HCEC 1CT (cell line): Measurements from ENCODE around the gene TRAT1.

Experiments
- DNase-seq: peaks from one replicate; pipeline ENCODE4 v3.0.0-alpha.2; 2017

TRAT1 gene

DNA sequence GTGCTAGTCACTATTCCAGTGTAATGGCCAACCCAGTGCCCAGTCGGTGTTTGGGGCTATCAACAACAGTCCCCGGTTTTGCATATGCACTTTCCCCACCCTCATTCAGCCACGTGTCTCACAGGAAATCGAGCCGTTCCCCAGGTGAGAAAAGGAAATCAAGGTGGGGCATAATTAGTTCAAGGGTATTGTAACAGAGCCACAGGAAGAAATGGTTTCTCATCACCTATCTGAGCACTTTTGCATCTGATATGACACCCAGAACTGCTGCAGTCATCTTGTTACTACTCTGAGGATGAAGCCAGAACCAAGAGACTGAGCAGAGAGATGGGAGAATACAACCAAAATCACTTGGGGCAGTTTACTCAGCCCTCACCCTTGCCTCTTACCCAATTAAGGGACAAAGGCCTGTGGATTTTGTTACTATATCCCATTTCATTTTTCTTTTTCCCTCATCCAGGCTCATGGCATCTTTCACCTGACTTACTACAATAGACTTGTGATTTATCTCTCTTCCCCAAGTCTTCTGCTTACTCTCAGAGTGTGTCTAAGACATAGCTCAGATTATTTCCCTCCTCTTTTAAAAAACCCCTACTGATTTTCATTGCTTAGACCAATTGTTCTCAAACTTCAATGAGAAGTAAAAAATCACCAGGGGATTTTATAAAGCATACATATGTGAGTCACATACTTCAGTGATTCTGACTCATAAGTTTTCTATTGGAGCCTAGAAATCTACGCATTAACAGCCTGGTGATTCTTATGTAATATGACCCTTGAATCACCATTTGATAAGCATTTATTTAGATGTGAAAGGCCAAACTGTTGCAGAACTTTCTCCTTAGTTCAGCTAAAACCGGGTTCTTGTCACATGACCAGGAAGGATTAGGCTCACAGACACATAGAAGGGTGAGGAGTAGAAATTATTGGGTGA, 40.5 kb downstream of the TRAT1 start:
- peak; percentile 87 for DNase-seq

DNA sequence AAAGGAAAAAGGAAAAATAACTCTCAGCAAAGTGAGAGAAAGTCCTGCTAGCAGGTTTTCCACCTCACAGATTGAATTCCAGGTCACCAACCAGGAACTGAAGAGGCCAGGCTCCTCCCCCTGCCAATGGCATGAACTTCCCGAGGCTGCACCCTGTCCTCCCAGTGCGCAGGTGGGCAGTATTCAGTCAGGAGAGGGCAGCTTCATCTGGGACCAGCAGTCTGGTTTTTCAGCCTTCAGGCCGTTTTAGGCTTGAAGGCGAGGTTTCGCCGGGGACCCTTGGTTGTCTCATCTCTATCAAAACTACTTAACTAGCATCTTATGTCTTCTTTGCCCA, 41.2 kb downstream of the TRAT1 start:
- DNase-seq: no peak

DNA sequence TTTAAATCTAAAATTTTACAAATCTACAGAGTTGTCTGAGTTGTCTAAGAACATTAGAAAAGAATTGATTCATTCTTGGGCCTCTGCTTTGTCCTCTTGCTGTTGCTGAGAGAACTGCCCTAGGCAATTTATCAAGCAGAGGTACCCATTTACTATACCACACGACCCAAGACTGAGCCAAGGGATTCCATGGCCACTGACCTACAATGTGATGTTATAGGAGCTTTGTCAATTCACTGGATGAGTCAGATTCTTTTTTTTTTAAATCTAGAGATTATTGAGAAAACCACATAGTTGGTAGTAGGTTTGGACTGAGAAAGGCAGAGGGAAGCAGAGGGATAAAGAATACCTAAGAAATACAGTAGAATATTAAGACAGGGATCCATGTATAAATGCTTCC, 55.3 kb downstream of the TRAT1 start:
- DNase-seq: no peak

DNA sequence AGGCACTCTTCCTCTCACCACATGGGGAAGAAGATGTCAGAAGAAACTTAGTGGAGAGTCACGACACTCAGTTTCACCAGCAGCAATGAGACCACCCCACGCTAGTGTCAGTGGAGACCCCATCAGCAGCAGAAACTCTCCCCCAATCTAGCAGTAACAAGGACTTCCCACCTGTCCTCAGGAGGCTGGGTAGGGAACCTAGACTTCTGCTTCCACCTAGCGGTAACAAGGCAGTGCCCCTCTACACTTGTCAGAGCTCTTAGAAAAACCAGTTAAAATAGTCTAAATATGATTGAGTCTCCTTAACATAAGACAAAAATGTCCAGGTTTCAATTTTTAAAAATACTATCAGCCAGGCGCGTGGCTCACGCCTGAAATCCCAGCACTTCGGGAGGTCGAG, 57.3 kb downstream of the TRAT1 start:
- no peak for DNase-seq

DNA sequence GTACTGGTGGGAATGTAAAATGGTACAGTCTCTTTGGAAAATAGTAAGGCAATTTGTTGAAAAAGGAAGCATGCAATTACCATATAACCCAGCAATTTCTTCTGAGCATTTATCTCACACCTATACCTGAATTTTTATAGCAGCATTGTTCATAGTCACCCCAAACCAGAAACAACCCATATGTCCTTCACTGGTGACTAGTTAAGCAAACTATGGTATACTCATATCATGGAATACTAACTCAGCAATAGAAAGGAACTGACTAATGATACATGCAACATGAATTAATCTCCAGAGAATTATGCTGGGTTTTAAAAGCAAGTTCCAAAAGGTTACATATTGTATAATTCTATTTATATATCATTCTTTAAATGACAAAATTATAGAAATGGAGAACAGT, 60.2 kb downstream of the TRAT1 start:
- DNase-seq: no peak

DNA sequence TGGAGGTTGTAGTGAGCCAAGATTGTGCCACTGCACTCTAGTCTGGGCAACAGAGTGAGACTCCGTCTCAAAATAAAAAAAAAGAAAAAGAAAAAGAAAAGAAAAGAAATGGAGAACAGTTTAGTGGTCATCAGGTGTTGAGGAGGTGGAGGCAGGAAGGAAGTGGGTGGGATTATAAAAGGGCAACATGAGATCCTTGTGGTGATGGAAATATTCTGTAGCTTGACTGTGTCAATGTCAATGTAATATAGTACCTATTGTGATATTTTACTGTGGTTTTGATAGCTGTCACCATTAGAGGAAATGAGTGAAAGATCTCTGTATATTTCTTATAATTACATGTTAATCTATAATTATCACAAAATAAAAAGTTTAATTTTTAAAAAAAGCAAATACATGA, 60.8 kb downstream of the TRAT1 start:
- DNase-seq: no peak

DNA sequence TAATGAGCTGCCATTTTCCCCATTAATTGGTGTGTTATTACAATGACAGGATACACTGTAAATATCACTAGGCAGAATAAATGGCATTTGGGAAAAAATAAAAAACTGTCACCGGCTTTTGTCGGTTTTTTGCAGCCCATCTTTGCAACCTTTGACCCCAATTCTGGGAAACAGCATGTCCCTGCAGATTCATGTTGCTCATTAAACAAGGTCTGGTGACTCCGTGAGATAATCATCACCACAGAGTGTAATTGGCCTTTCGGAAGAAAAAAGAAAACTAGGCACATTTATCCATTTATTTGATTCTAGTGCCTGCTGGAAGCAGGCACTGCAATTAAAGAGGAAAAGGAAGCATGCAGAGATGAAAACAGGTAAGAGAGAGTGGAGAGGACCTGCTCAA, 64.5 kb downstream of the TRAT1 start:
- DNase-seq: no peak

DNA sequence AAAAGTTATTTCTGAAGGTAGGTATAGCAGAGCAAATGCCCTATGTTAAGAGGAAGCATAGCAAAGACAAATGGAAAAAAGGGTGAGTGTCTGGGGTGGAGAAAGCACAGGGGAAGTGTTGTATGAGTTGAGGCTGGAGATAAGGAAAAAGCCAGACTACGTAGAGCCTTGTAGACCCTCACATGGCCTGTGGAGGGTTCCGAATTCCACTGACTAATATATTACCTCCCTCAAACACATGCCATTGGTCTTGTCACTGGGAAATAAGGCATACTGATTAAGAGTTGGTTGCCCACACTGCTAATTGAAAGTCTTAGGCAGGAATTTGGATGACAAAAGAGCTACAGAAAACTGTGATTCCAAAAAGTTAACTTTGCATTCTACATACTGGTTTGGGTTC, 65.2 kb downstream of the TRAT1 start:
- no peak for DNase-seq

DNA sequence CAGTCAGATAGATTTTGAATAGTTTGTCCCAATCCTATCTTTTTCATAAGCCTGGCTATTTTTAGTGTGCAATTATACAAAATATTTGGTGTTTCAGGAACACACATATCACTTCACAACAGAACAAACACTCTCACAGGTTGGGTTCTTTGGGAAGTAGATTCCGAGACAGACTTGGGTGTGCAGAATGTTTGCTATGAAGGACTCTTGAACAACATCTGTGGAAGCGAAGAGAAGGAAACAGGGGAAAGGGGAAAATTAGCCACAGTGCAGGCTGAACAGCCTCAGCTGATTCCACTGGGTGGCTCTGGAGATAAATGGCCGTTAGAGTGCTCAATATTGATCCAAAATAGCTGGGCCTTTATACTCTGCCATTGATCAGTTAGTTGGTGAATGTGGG, 69.2 kb downstream of the TRAT1 start:
- no peak for DNase-seq

DNA sequence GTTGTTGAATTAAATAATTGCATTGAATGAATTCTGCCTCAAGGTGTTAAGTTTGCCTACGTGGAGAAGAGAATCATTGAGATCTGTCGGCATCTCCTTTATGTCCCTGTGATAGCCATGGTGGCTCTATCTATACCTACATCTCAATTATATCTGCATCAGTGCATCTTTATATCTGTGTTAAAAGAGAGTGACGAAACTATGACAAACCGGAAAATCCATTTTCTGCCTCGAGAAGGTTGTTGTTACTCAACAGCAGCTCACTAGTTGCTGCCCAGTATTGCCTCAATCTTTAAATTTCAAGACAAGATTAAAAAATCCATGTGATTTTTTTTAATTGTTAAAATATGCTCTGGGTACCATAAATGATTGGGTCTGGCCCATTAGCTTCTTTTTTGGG, 72.4 kb downstream of the TRAT1 start:
- DNase-seq: no peak

DNA sequence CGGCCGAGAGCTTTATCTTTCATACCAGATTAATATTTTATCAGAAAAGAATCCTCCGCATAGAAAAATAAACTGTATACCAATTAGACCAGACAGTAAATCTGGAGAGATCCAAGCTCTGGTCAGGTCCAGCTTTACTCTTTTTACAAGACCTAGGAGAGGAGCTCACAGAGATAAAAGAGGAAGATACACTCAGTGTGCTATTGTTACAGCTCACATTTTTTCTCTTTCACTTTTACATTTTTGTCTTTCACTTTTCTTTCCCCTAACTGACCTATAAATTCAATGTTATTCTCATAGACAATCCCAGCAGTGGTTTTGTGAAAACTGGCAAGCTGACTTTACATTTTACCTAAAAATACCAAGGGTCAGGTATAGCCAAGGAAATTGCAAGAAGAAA, 75.3 kb downstream of the TRAT1 start:
- no peak for DNase-seq

DNA sequence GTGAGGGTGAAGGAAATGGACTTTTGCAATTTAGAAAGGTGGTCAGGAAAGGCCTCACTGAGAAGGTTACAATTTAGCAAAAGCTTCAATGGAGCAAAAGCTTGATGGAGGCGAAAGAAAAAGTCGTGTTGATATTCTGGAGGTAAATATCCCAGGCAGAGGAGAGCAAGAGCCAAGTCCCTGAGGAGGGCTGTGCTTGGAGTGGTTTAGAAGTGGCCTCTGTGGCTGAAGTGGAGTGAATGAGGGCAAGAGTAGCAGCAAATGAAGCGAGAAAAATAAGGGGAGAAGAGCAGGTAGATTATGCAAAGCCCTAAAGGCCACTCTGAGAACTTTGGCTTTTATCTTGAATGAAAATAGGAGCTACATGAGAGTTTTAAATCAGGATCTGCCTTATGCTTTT, 76.9 kb downstream of the TRAT1 start:
- DNase-seq: no peak
